Calu3 (cell line): ENCODE results near the gene PRSS3. TPM values are rescaled to one million over a fixed set of nuclear protein-coding genes. Genes with fewer than 3 reads are reported as not detected.
"Not testable (repeated sequence)": the region's sequence is repeated elsewhere in the genome, so short reads cannot be mapped to it uniquely, and the experiment has no call there.

ENCODE experiments used
- BruUV-seq: library from RNA; stranded (reverse); fragments of 400-500 nt; replicated peaks from 2 replicates; lab custom pipeline; 2021; lab: Mats Ljungman, UMichigan
- CTCF ChIA-PET: fragments of 300-600 bp; sonication (Branson Sonifier 250); formaldehyde crosslinking; loops from one replicate; lab custom pipeline; 2022; ENCODE audit warnings: antibody characterized with exemption; lab: Charles Lee
- DNase-seq: peaks from one replicate; pipeline ENCODE4 v3.0.0; 2022
- H3K27ac Mint-ChIP-seq: one replicate; pipeline ENCODE4 v1.8.0; 2022; ENCODE audit warnings: mixed read lengths; ENCODE audit not compliant: unreplicated experiment
- H3K27me3 Mint-ChIP-seq: one replicate; pipeline ENCODE4 v1.8.0; 2022; ENCODE audit warnings: mixed read lengths; ENCODE audit not compliant: unreplicated experiment
- H3K36me3 Mint-ChIP-seq: one replicate; pipeline ENCODE4 v1.8.0; 2022; ENCODE audit warnings: mild to moderate bottlenecking, moderate library complexity, mixed read lengths; ENCODE audit not compliant: insufficient read depth, unreplicated experiment
- H3K4me1 Mint-ChIP-seq: one replicate; pipeline ENCODE4 v1.8.0; 2022; ENCODE audit warnings: mild to moderate bottlenecking, low read depth, mixed read lengths; ENCODE audit not compliant: unreplicated experiment
- H3K4me3 Mint-ChIP-seq: one replicate; pipeline ENCODE4 v1.8.0; 2022; ENCODE audit warnings: mild to moderate bottlenecking, low read depth, moderate library complexity, mixed read lengths; ENCODE audit not compliant: unreplicated experiment
- H3K9me3 Mint-ChIP-seq: one replicate; pipeline ENCODE4 v1.8.0; 2022; ENCODE audit warnings: low read depth, mixed read lengths; ENCODE audit not compliant: unreplicated experiment
- intact Hi-C: fragments of 100-400 bp; cut with micrococcal nuclease; formaldehyde crosslinking; loops from one replicate; pipeline ENCODE4 v1.10.0; 2022; ENCODE audit not compliant: unreplicated experiment
- total RNA-seq: library from RNA; stranded (reverse); gene quantifications from 2 replicates; pipeline ENCODE4 v1.2.3, GENCODE V29; 2022
- TF ChIP-seq, protein P1 (sequence below): fragments of 200-600 bp; IDR thresholded peaks from one replicate; pipeline ENCODE4 v1.8.0; 2022; ENCODE audit warnings: antibody characterized with exemption; ENCODE audit not compliant: unreplicated experiment

The PRSS3 gene
- total RNA-seq, 1 experiment from 2014 or later: 19.0 TPM

DNA sequence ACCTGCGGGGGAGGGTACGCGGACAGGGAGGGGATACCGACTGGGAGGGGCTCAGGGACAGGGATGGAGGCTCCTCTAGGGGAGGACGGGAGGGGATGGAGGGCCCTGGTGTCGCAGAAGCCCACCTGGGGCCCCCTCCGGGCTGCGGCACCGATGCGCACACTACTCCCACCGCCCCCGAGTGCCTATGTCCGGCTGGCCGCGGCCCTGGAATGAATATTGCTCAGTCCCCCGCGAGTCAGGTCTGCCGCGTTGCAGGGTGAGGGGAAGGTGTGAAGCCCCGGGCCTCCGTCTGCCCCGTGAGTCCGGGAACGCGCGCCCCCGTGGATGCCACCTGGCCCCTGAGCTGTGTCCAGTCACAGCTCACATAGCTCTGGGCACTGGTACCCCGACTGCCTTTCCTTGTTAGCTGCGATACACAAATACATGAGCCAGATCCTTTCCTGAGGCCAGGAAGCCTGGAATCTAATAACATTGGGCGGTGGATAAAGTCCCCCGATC lies 44.5 kb upstream of the PRSS3 start:
- Mint-ChIP-seq H3K36me3 (peaks cover 28% of the 10 kb centered on the region), H3K27me3 (no peaks in the 10 kb centered on the region), H3K4me1 (peaks cover 19% of the 10 kb centered on the region), H3K27ac (peak overlapping the region; percentile 25), H3K9me3 (no peaks in the 10 kb centered on the region), H3K4me3 (peak overlapping the region; percentile 87)
- BruUV-seq: no TSS peak
- DNase-seq: peak; percentile 9
- CTCF ChIA-PET: interaction anchor here (1.0 to 1.5 kb wide), 3 partner anchors 13 to 67 kb away, joined by 3 to 7 read pairs (median 6); no protein-coding TSS in a partner anchor
- TF ChIP-seq, protein P1, sequence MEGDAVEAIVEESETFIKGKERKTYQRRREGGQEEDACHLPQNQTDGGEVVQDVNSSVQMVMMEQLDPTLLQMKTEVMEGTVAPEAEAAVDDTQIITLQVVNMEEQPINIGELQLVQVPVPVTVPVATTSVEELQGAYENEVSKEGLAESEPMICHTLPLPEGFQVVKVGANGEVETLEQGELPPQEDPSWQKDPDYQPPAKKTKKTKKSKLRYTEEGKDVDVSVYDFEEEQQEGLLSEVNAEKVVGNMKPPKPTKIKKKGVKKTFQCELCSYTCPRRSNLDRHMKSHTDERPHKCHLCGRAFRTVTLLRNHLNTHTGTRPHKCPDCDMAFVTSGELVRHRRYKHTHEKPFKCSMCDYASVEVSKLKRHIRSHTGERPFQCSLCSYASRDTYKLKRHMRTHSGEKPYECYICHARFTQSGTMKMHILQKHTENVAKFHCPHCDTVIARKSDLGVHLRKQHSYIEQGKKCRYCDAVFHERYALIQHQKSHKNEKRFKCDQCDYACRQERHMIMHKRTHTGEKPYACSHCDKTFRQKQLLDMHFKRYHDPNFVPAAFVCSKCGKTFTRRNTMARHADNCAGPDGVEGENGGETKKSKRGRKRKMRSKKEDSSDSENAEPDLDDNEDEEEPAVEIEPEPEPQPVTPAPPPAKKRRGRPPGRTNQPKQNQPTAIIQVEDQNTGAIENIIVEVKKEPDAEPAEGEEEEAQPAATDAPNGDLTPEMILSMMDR: no peak
- intact Hi-C loops: no loop called here

GRCh38 chr9:33751536-33752129 lies 43.7 kb upstream of the PRSS3 start:
- peak overlapping the region; percentile 25 for H3K27ac Mint-ChIP-seq
- CTCF ChIA-PET: interaction anchor here (1.0 to 1.5 kb wide), 3 partner anchors 13 to 66 kb away, joined by 3 to 7 read pairs (median 6); no protein-coding TSS in a partner anchor
- H3K36me3 Mint-ChIP-seq: peaks cover 28% of the 10 kb centered on the region
- peak overlapping the region; percentile 87 for H3K4me3 Mint-ChIP-seq
- intact Hi-C loops: no loop called here
- no TSS peak for BruUV-seq
- no peak for DNase-seq
- no peaks in the 10 kb centered on the region for H3K27me3 Mint-ChIP-seq
- H3K4me1 Mint-ChIP-seq: peaks cover 19% of the 10 kb centered on the region
- TF ChIP-seq, protein P1: no peak
- H3K9me3 Mint-ChIP-seq: no peaks in the 10 kb centered on the region

GRCh38 chr9:33752130-33752637 lies 43.2 kb upstream of the PRSS3 start:
- Mint-ChIP-seq H3K9me3 (no peaks in the 10 kb centered on the region), H3K4me1 (peaks cover 19% of the 10 kb centered on the region), H3K36me3 (peaks cover 28% of the 10 kb centered on the region), H3K27me3 (no peaks in the 10 kb centered on the region), H3K4me3 (peak overlapping the region; percentile 87), H3K27ac (peak overlapping the region; percentile 25)
- DNase-seq: no peak
- TF ChIP-seq, protein P1: no peak
- intact Hi-C loops: no loop called here
- CTCF ChIA-PET: interaction anchor here (1.0 to 1.5 kb wide), 3 partner anchors 14 to 66 kb away, joined by 3 to 7 read pairs (median 6); no protein-coding TSS in a partner anchor
- TSS peak; percentile 24 for BruUV-seq

GRCh38 chr9:33752789-33753188 lies 42.6 kb upstream of the PRSS3 start:
- Mint-ChIP-seq H3K4me3 (peak overlapping the region; percentile 87), H3K27ac (peak overlapping the region; percentile 25), H3K4me1 (peaks cover 24% of the 10 kb centered on the region), H3K36me3 (peaks cover 28% of the 10 kb centered on the region)
- BruUV-seq, intact Hi-C loops, H3K27me3 Mint-ChIP-seq, H3K9me3 Mint-ChIP-seq, DNase-seq: not testable (repeated sequence)
- CTCF ChIA-PET: interaction anchor here (0.6 kb wide), 1 partner anchor 728 kb away, joined by 6 read pairs; no protein-coding TSS in a partner anchor

DNA sequence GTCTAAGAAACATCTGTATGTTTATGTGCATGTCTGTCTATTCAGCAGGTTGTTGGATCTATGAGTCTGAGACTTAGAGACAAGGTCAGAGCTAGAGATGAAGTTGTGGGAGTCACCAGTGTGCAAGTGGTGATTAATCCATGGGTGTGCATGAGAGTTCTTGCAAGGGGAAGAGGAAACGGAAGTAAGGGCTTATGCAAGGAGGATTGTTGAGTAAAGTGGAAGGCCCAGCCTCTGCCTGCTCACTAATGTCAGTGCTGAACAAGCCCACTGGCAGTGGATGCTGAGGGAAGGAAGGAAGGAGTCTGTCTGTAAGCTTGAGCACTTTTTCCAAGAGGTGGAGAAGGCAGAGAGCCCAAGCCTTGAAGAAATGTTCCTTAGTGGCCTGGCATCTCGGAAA lies 35.7 kb upstream of the PRSS3 start:
- H3K4me1 Mint-ChIP-seq: peaks cover 27% of the 10 kb centered on the region
- BruUV-seq, H3K27me3 Mint-ChIP-seq, CTCF ChIA-PET, H3K27ac Mint-ChIP-seq, H3K4me3 Mint-ChIP-seq, H3K36me3 Mint-ChIP-seq, intact Hi-C loops, H3K9me3 Mint-ChIP-seq, DNase-seq: not testable (repeated sequence)
